Measurements from ENCODE around the gene LEF1.

The LEF1 gene

GRCh38 chr4:108204518-108204917, 35.8 kb upstream of the LEF1 start:
- TF ChIP-seq, protein P1, sequence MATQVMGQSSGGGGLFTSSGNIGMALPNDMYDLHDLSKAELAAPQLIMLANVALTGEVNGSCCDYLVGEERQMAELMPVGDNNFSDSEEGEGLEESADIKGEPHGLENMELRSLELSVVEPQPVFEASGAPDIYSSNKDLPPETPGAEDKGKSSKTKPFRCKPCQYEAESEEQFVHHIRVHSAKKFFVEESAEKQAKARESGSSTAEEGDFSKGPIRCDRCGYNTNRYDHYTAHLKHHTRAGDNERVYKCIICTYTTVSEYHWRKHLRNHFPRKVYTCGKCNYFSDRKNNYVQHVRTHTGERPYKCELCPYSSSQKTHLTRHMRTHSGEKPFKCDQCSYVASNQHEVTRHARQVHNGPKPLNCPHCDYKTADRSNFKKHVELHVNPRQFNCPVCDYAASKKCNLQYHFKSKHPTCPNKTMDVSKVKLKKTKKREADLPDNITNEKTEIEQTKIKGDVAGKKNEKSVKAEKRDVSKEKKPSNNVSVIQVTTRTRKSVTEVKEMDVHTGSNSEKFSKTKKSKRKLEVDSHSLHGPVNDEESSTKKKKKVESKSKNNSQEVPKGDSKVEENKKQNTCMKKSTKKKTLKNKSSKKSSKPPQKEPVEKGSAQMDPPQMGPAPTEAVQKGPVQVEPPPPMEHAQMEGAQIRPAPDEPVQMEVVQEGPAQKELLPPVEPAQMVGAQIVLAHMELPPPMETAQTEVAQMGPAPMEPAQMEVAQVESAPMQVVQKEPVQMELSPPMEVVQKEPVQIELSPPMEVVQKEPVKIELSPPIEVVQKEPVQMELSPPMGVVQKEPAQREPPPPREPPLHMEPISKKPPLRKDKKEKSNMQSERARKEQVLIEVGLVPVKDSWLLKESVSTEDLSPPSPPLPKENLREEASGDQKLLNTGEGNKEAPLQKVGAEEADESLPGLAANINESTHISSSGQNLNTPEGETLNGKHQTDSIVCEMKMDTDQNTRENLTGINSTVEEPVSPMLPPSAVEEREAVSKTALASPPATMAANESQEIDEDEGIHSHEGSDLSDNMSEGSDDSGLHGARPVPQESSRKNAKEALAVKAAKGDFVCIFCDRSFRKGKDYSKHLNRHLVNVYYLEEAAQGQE (IDR thresholded peaks at IDR 0.05; ENCODE audit: low read depth) = no peak
- TF ChIP-seq MAX (IDR thresholded peaks at IDR 0.05) (no peak), CEBPB (IDR thresholded peaks at IDR 0.05) (no peak), TAF1 (IDR thresholded peaks at IDR 0.05; ENCODE audit: low read depth) (no peak), YY1 (IDR thresholded peaks at IDR 0.05; ENCODE audit: low read depth) (no peak), EGR1 (IDR thresholded peaks at IDR 0.05) (no peak), CREB1 (IDR thresholded peaks at IDR 0.05; ENCODE audit: low read depth) (no peak), RAD21 (IDR thresholded peaks at IDR 0.05; ENCODE audit: low read depth) (no peak), NFIC (IDR thresholded peaks at IDR 0.05) (no peak), TCF12 (IDR thresholded peaks at IDR 0.05; ENCODE audit: low read depth) (no peak), EP300 (IDR thresholded peaks at IDR 0.05; ENCODE audit: borderline replicate concordance) (no peak), FOXM1 (IDR thresholded peaks at IDR 0.05; ENCODE audit: borderline replicate concordance, low read depth) (no peak), ZBTB7A (IDR thresholded peaks at IDR 0.05; ENCODE audit: low read depth) (no peak), TEAD4 (IDR thresholded peaks at IDR 0.05) (no peak)
- TF ChIP-seq, protein P2, sequence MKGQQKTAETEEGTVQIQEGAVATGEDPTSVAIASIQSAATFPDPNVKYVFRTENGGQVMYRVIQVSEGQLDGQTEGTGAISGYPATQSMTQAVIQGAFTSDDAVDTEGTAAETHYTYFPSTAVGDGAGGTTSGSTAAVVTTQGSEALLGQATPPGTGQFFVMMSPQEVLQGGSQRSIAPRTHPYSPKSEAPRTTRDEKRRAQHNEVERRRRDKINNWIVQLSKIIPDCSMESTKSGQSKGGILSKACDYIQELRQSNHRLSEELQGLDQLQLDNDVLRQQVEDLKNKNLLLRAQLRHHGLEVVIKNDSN (IDR thresholded peaks at IDR 0.05) = no peak

GRCh38 chr4:108203377-108203776, 34.6 kb upstream of the LEF1 start:
- TF ChIP-seq TAF1 (IDR thresholded peaks at IDR 0.05; ENCODE audit: low read depth) (no peak), NFIC (IDR thresholded peaks at IDR 0.05) (no peak), ZBTB7A (IDR thresholded peaks at IDR 0.05; ENCODE audit: low read depth) (no peak), EP300 (IDR thresholded peaks at IDR 0.05; ENCODE audit: borderline replicate concordance) (no peak)
- TF ChIP-seq, protein P2 (IDR thresholded peaks at IDR 0.05) = no peak

DNA sequence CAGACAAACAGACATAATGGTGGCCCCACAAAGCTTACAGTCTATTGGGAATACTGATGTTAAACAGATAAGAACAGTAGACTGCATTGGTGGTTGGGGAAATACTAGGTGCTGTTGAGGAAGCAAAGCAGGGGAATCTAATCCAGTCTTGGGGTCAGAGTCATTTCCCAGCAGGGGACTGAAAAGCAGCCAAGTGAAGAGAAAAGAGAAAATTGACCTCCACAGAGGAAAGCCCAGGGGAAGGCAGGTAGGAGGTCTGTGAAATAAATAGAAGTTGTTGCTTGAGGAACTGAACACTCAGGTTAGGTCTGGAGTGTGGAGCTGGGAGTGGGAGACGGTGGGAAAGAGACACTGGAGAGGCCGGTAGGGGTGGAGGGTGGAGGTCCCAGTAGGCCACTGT, 33.0 kb upstream of the LEF1 start:
- TF ChIP-seq CREB1 (IDR thresholded peaks at IDR 0.05; ENCODE audit: low read depth) = no peak
- no peak for TF ChIP-seq RAD21 (IDR thresholded peaks at IDR 0.05; ENCODE audit: low read depth)
- no peak for TF ChIP-seq NFIC (IDR thresholded peaks at IDR 0.05)
- TF ChIP-seq FOXM1 (IDR thresholded peaks at IDR 0.05; ENCODE audit: borderline replicate concordance, low read depth) = no peak
- TF ChIP-seq, protein P2 (IDR thresholded peaks at IDR 0.05) = no peak
- TF ChIP-seq EGR1 (IDR thresholded peaks at IDR 0.05) = no peak
- no peak for TF ChIP-seq TAF1 (IDR thresholded peaks at IDR 0.05; ENCODE audit: low read depth)
- TF ChIP-seq TCF12 (IDR thresholded peaks at IDR 0.05; ENCODE audit: low read depth) = no peak
- TF ChIP-seq TEAD4 (IDR thresholded peaks at IDR 0.05) = no peak
- TF ChIP-seq EP300 (IDR thresholded peaks at IDR 0.05; ENCODE audit: borderline replicate concordance) = no peak
- TF ChIP-seq, protein P1 (IDR thresholded peaks at IDR 0.05; ENCODE audit: low read depth) = no peak
- TF ChIP-seq ZBTB7A (IDR thresholded peaks at IDR 0.05; ENCODE audit: low read depth) = no peak

DNA sequence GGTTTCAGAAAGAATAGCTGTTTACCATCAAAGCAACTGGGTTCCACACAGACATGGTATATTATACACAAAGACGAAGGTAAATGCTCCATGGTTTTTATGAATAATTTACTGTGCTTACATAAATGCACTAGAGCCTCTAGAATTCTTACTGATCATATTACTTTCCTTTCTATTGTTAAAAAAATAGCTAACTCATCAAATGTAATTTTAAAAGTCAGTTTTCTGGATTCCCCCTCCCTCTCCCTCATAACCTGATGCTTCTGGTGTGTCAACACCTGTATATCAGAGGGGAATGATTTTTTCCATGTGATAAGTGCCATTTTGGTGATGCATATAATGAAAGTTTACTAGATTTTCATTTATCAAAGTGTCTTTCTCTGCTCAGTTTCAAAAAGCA, 31.1 kb upstream of the LEF1 start:
- TF ChIP-seq FOXM1 (IDR thresholded peaks at IDR 0.05; ENCODE audit: borderline replicate concordance, low read depth) (no peak), CREB1 (IDR thresholded peaks at IDR 0.05; ENCODE audit: low read depth) (no peak), NFIC (IDR thresholded peaks at IDR 0.05) (no peak), CEBPB (IDR thresholded peaks at IDR 0.05) (no peak), ZBTB7A (IDR thresholded peaks at IDR 0.05; ENCODE audit: low read depth) (no peak), TCF12 (IDR thresholded peaks at IDR 0.05; ENCODE audit: low read depth) (no peak), YY1 (IDR thresholded peaks at IDR 0.05; ENCODE audit: low read depth) (no peak), EGR1 (IDR thresholded peaks at IDR 0.05) (no peak), TEAD4 (IDR thresholded peaks at IDR 0.05) (no peak), MAX (IDR thresholded peaks at IDR 0.05) (no peak), TAF1 (IDR thresholded peaks at IDR 0.05; ENCODE audit: low read depth) (no peak), RAD21 (IDR thresholded peaks at IDR 0.05; ENCODE audit: low read depth) (no peak), EP300 (IDR thresholded peaks at IDR 0.05; ENCODE audit: borderline replicate concordance) (no peak)
- TF ChIP-seq, protein P1 (IDR thresholded peaks at IDR 0.05; ENCODE audit: low read depth) = no peak
- TF ChIP-seq, protein P2 (IDR thresholded peaks at IDR 0.05) = no peak
